Peyer's patch (tissue), 4 donors: ENCODE data around the gene DNAJC8.

Experiments used
- POLR2A ChIP-seq, 2 donors: fragments of 450-650 bp; IDR thresholded peaks; one replicate each; pipeline ENCODE4 v1.5.1; 2017; ENCODE audit warnings: antibody characterized with exemption in 2 of 2, mild to moderate bottlenecking in 2 of 2, moderate library complexity in 2 of 2
- TF ChIP-seq, protein P1 (sequence below), 6 experiments: fragments of 450-650 bp in 4 of 6; fragments of 200-600 bp in 2 of 6; sonication (generic) in 1 of 6; IDR thresholded peaks; one replicate each; pipeline ENCODE4 v1.5.1; 2017 to 2019; ENCODE audit warnings: antibody characterized with exemption in 6 of 6, mild to moderate bottlenecking in 3 of 6, moderate library complexity in 1 of 6

DNA sequence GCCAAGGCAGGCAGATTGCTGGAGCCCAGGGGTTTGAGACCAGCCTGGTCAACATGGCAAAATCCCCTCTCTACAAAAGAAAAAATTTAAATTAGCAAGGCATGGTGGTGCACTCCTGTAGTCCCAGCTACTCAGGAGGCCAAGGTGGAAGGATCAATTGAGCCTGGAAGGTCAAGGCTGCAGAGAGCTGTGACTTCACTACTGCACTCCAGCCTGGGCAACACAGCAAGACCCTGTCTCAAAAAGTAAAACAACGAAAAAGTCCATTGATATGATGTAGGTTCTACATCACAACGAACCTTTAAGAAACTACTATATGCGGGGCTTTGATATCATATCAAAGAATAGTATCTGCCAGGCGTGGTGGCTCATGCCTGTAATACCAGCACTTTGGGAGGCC lies 77.2 kb downstream of the DNAJC8 start:
- TF ChIP-seq POLR2A (IDR thresholded peaks at IDR 0.05) = no peak
- TF ChIP-seq, protein P1, sequence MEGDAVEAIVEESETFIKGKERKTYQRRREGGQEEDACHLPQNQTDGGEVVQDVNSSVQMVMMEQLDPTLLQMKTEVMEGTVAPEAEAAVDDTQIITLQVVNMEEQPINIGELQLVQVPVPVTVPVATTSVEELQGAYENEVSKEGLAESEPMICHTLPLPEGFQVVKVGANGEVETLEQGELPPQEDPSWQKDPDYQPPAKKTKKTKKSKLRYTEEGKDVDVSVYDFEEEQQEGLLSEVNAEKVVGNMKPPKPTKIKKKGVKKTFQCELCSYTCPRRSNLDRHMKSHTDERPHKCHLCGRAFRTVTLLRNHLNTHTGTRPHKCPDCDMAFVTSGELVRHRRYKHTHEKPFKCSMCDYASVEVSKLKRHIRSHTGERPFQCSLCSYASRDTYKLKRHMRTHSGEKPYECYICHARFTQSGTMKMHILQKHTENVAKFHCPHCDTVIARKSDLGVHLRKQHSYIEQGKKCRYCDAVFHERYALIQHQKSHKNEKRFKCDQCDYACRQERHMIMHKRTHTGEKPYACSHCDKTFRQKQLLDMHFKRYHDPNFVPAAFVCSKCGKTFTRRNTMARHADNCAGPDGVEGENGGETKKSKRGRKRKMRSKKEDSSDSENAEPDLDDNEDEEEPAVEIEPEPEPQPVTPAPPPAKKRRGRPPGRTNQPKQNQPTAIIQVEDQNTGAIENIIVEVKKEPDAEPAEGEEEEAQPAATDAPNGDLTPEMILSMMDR (IDR thresholded peaks at IDR 0.05) = no peak
